Neutrophil (primary cell): ENCODE results near the gene GRIP2.

Experiments
- H3K27ac ChIP-seq: fragments of 200-600 bp; sonication (generic); 2 replicates; pipeline ENCODE4 v1.5.1; 2016; ENCODE audit warnings: mild to moderate bottlenecking, moderate library complexity
- H3K27me3 ChIP-seq: fragments of 200-600 bp; sonication (generic); 2 replicates; pipeline ENCODE4 v1.6.0; 2016; ENCODE audit warnings: mild to moderate bottlenecking
- H3K36me3 ChIP-seq: fragments of 200-600 bp; sonication (generic); 2 replicates; pipeline ENCODE4 v1.5.1; 2017
- H3K4me1 ChIP-seq, 2 experiments: fragments of 200-600 bp in 1 of 2; sonication (generic) in 1 of 2; 1 replicate in 1 of 2; 2 replicates in 1 of 2; pipeline versions ENCODE4 v1.5.1 to v1.6.1; 2013 to 2016; ENCODE audit warnings: low read depth in 1 of 2, low read length in 1 of 2, mild to moderate bottlenecking in 1 of 2, moderate library complexity in 1 of 2; ENCODE audit not compliant: control insufficient read depth in 1 of 2, insufficient read depth in 1 of 2
- H3K4me3 ChIP-seq, 2 experiments: fragments of 200-600 bp in 1 of 2; sonication (generic) in 1 of 2; 1 replicate in 1 of 2; 2 replicates in 1 of 2; pipeline ENCODE4 v1.5.1; 2013 to 2016; ENCODE audit warnings: low read depth in 1 of 2, low read length in 1 of 2, mild to moderate bottlenecking in 1 of 2, moderate library complexity in 1 of 2
- H3K9me3 ChIP-seq: fragments of 200-600 bp; sonication (generic); 2 replicates; pipeline ENCODE4 v1.5.1; 2016
- CTCF ChIP-seq: fragments of 200-600 bp; sonication (generic); IDR thresholded peaks from 2 replicates; pipeline ENCODE4 v1.5.1; 2016; ENCODE audit warnings: antibody characterized with exemption

The GRIP2 gene

GRCh38 chr3:14582045-14582410 is 41.9 kb upstream of the GRIP2 start:
- Histone ChIP-seq H3K4me1 (no peaks in the 10 kb centered on the region), H3K4me3 (no peak overlapping the region), H3K27ac (no peak overlapping the region), H3K9me3 (no peaks in the 10 kb centered on the region), H3K27me3 (peaks cover 55% of the 10 kb centered on the region), H3K36me3 (no peaks in the 10 kb centered on the region)
- no peak for TF ChIP-seq CTCF

- Histone ChIP-seq H3K9me3 (no peaks in the 10 kb centered on the region), H3K27me3 (peaks cover 50% of the 10 kb centered on the region), H3K4me1 (no peaks in the 10 kb centered on the region), H3K36me3 (no peaks in the 10 kb centered on the region), H3K27ac (no peak overlapping the region), H3K4me3 (no peak overlapping the region)
- TF ChIP-seq CTCF, result no peak
These were observed 41.3 kb upstream of the GRIP2 start for GRCh38 chr3:14581334-14582044.

- peaks cover 36% of the 10 kb centered on the region for H3K27me3 ChIP-seq
These were observed 37.8 kb upstream of the GRIP2 start for GRCh38 chr3:14577897-14578296.

GRCh38 chr3:14576163-14576562 is 36.0 kb upstream of the GRIP2 start:
- peaks cover 19% of the 10 kb centered on the region for H3K27me3 ChIP-seq
- no peak for TF ChIP-seq CTCF

More at GRCh38 chr3:14577897-14578296, 37.8 kb upstream of the GRIP2 start:
- Histone ChIP-seq H3K36me3 (no peaks in the 10 kb centered on the region), H3K4me1 (no peaks in the 10 kb centered on the region), H3K4me3 (no peak overlapping the region), H3K27ac (no peak overlapping the region), H3K9me3 (no peaks in the 10 kb centered on the region)
- no peak for TF ChIP-seq CTCF

GRCh38 chr3:14574183-14574582 is 34.0 kb upstream of the GRIP2 start:
- H3K27me3 ChIP-seq, result peaks cover 5% of the 10 kb centered on the region
- no peak for TF ChIP-seq CTCF

More at GRCh38 chr3:14576163-14576562, 36.0 kb upstream of the GRIP2 start:
- H3K9me3 ChIP-seq, result no peaks in the 10 kb centered on the region
- no peaks in the 10 kb centered on the region for H3K36me3 ChIP-seq
- no peak overlapping the region for H3K27ac ChIP-seq
- H3K4me3 ChIP-seq, result no peak overlapping the region
- peaks cover 8 to 9% of the 10 kb centered on the region in 2 experiments for H3K4me1 ChIP-seq

More at GRCh38 chr3:14574183-14574582, 34.0 kb upstream of the GRIP2 start:
- no peaks in the 10 kb centered on the region for H3K36me3 ChIP-seq
- no peak overlapping the region for H3K4me3 ChIP-seq
- no peaks in the 10 kb centered on the region for H3K9me3 ChIP-seq
- H3K4me1 ChIP-seq, result peaks cover 28% of the 10 kb centered on the region in 2 experiments
- H3K27ac ChIP-seq, result no peak overlapping the region
